Peyer's patch (tissue), 4 donors: ENCODE measurements around the gene TEX264. TPM values are rescaled to one million over a fixed set of nuclear protein-coding genes. Genes with fewer than 3 reads are reported as not detected.

Experiments used
- DNase-seq, 3 donors: peaks; one replicate each; pipeline ENCODE4 v3.0.0-alpha.2; 2017 to 2019
- H3K27ac ChIP-seq, 4 donors: fragments of 200-600 bp; sonication (generic); one replicate each; pipeline ENCODE4 v1.5.1; 2016 to 2019
- H3K27me3 ChIP-seq, 2 donors: fragments of 200-600 bp; sonication (generic); one replicate each; pipeline ENCODE4 v1.5.1; 2019
- H3K36me3 ChIP-seq, 3 donors: fragments of 200-600 bp; sonication (generic); one replicate each; pipeline ENCODE4 v1.5.1; 2016 to 2019
- H3K4me1 ChIP-seq, 4 donors: fragments of 200-600 bp; sonication (generic); one replicate each; pipeline ENCODE4 v1.5.1; 2016 to 2019
- H3K4me3 ChIP-seq, 4 donors: fragments of 200-600 bp; sonication (generic); 1 replicate in 3 of 4; 2 replicates in 1 of 4; pipeline ENCODE4 v1.5.1; 2016 to 2019; ENCODE audit warnings: mild to moderate bottlenecking in 1 of 4
- H3K9me3 ChIP-seq, 4 donors: fragments of 200-600 bp; sonication (generic); one replicate each; pipeline ENCODE4 v1.5.1; 2016 to 2019; ENCODE audit warnings: mild to moderate bottlenecking in 1 of 4
- POLR2A ChIP-seq, 2 donors: fragments of 450-650 bp; IDR thresholded peaks; one replicate each; pipeline ENCODE4 v1.5.1; 2017; ENCODE audit warnings: antibody characterized with exemption in 2 of 2, mild to moderate bottlenecking in 2 of 2, moderate library complexity in 2 of 2
- total RNA-seq, 4 donors: library from RNA; depleted of rRNA; stranded (reverse); fragments of >200 nt; gene quantifications; one replicate each; pipeline ENCODE4 v1.1.0, GENCODE V29; 2016
- TF ChIP-seq, protein P1 (sequence below), 6 experiments: fragments of 450-650 bp in 4 of 6; fragments of 200-600 bp in 2 of 6; sonication (generic) in 1 of 6; IDR thresholded peaks; one replicate each; pipeline ENCODE4 v1.5.1; 2017 to 2019; ENCODE audit warnings: antibody characterized with exemption in 6 of 6, mild to moderate bottlenecking in 3 of 6, moderate library complexity in 1 of 6

TEX264 gene
- total RNA-seq, 4 donors from 2014 or later, result 22.3 to 118 (median 83.2) TPM

DNA sequence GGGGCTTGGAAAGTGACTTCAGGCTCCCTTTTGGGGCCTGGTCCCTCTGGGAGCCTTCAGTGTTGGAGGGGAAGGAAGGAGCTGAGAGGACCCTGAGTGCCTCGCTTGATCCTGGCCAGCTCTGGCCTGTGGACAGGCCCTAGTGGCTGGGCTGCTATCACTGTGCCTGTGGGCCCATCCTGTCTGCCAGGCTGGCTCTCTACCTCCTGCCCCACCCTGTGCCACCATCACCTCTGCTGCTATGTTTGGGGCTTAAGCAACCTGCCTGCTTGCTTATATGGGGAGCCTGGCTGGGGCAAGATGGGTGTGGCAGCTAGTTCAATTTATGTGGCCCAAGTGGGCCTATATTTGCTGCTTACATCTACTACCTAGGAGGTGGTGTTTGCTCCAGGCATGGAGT is 7.1 kb downstream of the TEX264 start:
- TF ChIP-seq POLR2A (IDR thresholded peaks at IDR 0.05), result no peak
- TF ChIP-seq, protein P1, sequence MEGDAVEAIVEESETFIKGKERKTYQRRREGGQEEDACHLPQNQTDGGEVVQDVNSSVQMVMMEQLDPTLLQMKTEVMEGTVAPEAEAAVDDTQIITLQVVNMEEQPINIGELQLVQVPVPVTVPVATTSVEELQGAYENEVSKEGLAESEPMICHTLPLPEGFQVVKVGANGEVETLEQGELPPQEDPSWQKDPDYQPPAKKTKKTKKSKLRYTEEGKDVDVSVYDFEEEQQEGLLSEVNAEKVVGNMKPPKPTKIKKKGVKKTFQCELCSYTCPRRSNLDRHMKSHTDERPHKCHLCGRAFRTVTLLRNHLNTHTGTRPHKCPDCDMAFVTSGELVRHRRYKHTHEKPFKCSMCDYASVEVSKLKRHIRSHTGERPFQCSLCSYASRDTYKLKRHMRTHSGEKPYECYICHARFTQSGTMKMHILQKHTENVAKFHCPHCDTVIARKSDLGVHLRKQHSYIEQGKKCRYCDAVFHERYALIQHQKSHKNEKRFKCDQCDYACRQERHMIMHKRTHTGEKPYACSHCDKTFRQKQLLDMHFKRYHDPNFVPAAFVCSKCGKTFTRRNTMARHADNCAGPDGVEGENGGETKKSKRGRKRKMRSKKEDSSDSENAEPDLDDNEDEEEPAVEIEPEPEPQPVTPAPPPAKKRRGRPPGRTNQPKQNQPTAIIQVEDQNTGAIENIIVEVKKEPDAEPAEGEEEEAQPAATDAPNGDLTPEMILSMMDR (IDR thresholded peaks at IDR 0.05), result no peak
- Histone ChIP-seq H3K9me3 (no peaks in the 10 kb centered on the region), H3K4me3 (no peak overlapping the region), H3K4me1 (peaks cover 0 to 39% (median 21%) of the 10 kb centered on the region in 4 donors), H3K27me3 (no peaks in the 10 kb centered on the region), H3K27ac (no peak overlapping the region), H3K36me3 (peaks cover 0 to 16% (median 0%) of the 10 kb centered on the region in 3 donors)
- DNase-seq, result no peak

DNA sequence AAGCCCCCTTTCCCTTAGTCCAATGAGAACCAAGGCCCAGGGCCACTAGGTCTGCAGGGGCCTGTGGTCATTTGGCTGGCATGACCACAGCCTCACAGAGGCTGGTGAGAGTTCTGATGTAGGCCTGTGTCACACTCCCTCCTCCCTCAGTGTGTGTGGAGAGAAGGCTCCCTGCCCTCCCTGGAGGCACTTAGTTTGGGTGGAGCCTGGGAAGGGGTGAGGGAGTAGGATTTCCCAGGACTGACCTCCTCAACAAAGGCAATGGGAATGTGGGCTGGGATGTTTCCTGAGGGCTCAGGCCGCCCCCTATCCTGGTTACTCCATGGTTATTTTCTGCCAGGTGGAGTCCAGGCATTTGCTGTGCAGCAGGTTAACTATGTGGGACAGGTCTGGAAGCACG is 7.6 kb downstream of the TEX264 start:
- Histone ChIP-seq H3K27me3 (no peaks in the 10 kb centered on the region), H3K9me3 (no peaks in the 10 kb centered on the region), H3K4me1 (peaks cover 0 to 34% (median 19%) of the 10 kb centered on the region in 4 donors), H3K4me3 (no peak overlapping the region), H3K36me3 (peaks cover 0 to 16% (median 0%) of the 10 kb centered on the region in 3 donors), H3K27ac (no peak overlapping the region)
- DNase-seq, result no peak
- TF ChIP-seq, protein P1 (IDR thresholded peaks at IDR 0.05), result no peak
- no peak for TF ChIP-seq POLR2A (IDR thresholded peaks at IDR 0.05)

DNA sequence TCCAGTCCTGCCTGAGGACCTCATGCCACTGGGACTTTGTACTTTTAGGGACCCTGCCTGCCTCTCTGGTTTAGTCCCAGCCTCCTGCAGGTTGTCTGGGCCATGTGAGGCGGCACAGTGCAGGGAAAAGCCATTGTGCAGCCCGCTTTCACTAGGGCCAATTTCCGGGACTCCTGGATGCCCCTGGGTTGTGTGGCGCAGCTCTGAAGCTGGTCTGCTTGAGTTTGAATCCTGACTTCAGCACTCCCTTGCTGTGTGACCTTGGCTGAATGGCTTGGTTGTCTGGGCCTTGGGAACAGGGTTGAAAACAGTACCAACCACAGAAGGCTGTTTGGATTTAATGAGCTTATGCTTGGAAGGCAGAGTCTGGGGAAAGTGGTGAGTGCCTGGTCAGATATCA is 8.3 kb downstream of the TEX264 start:
- no peak for DNase-seq
- Histone ChIP-seq H3K27ac (peak overlapping the region in 1 of 4 donors; percentile 10), H3K27me3 (no peaks in the 10 kb centered on the region), H3K9me3 (no peaks in the 10 kb centered on the region), H3K4me1 (peaks cover 0 to 29% (median 18%) of the 10 kb centered on the region in 4 donors), H3K36me3 (peaks cover 0 to 19% (median 0%) of the 10 kb centered on the region in 3 donors), H3K4me3 (no peak overlapping the region)
- no peak for TF ChIP-seq POLR2A (IDR thresholded peaks at IDR 0.05)
- TF ChIP-seq, protein P1 (IDR thresholded peaks at IDR 0.05), result no peak

DNA sequence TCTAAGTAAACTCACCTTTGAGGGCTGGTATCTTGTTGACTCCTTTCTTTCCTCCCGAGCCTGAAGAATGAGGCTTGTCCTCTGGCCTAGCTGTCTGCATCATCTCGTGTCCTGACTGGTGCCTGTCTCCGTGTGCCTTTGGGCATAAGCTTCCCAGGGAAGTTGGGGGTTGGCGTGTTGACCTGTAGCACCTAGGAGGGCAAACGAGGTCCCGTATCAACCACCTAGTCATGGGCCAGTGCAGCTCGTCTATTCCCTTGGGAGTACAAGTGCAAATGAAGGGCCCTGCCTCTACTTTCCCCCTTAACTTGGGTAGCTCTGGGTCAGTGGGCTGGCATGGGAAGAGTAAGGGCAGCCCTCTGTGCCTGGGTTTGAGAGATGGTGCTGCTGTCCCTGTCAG is 8.7 kb downstream of the TEX264 start:
- TF ChIP-seq POLR2A (IDR thresholded peaks at IDR 0.05), result no peak
- TF ChIP-seq, protein P1 (IDR thresholded peaks at IDR 0.05), result no peak
- Histone ChIP-seq H3K9me3 (no peaks in the 10 kb centered on the region), H3K27me3 (no peaks in the 10 kb centered on the region), H3K4me3 (no peak overlapping the region), H3K27ac (peak overlapping the region in 1 of 4 donors; percentile 65), H3K36me3 (peaks cover 0 to 23% (median 0%) of the 10 kb centered on the region in 3 donors), H3K4me1 (peaks cover 0 to 29% (median 18%) of the 10 kb centered on the region in 4 donors)
- DNase-seq, result no peak

DNA sequence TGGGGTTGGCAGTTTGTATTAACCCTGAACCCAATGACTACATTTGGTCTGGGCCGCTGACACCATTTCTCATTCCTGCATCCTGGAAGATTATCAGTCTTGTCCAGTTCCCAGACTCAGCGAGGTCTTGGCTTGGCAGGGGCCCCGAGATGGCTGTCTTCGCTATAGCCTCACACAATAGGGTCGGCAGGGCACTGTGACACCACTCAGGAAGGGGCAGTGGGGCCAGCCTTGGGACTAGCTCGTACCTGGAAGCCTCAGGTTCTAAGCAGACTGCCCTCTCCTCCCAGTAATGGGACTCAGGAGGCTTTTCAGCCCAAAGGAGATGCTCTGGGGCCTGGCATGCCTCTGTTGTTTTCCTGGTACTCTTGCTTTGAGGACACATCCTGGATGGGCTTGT is 9.1 kb downstream of the TEX264 start:
- TF ChIP-seq POLR2A (IDR thresholded peaks at IDR 0.05), result no peak
- TF ChIP-seq, protein P1 (IDR thresholded peaks at IDR 0.05), result no peak
- peaks cover 0 to 27% (median 0%) of the 10 kb centered on the region in 3 donors for H3K36me3 ChIP-seq
- DNase-seq, result no peak

More for the DNA sequence above, 9.1 kb downstream of the TEX264 start:
- Histone ChIP-seq H3K4me3 (no peak overlapping the region), H3K9me3 (no peaks in the 10 kb centered on the region), H3K27ac (peak overlapping the region in 1 of 4 donors; percentile 65), H3K27me3 (no peaks in the 10 kb centered on the region), H3K4me1 (peaks cover 0 to 29% (median 18%) of the 10 kb centered on the region in 4 donors)
